ENCODE measurements around the gene TMEM43.
"Not testable (repeated sequence)": the region's sequence is repeated elsewhere in the genome, so short reads cannot be mapped to it uniquely, and the experiment has no call there.

Gene TMEM43

GRCh38 chr3:14124615-14125192, at the start of gene TMEM43, which contains the start of gene CHCHD4:
Gene TMEM43, plus strand, starts transcription at chr3:14125052. Its CDS starts 142 bp downstream, at chr3:14125194.
Gene CHCHD4, minus strand, starts transcription at chr3:14124870. Its CDS starts 194 bp downstream, at chr3:14124676.
- peak; percentile 99 for DNase-seq (ENCODE audit: low read depth)

GRCh38 chr3:14075233-14075632, 49.6 kb upstream of the TMEM43 start:
- DNase-seq (ENCODE audit: low read depth), result not testable (repeated sequence)

- DNase-seq (ENCODE audit: low read depth), result no peak
These were observed 47.5 kb upstream of the TMEM43 start for GRCh38 chr3:14077310-14077709.

GRCh38 chr3:14082108-14082657, 42.7 kb upstream of the TMEM43 start:
- DNase-seq (ENCODE audit: low read depth), result no peak

- not testable (repeated sequence) for DNase-seq (ENCODE audit: low read depth)
These were observed 37.4 kb upstream of the TMEM43 start for GRCh38 chr3:14087461-14087860.

- not testable (repeated sequence) for DNase-seq (ENCODE audit: low read depth)
These were observed 32.9 kb upstream of the TMEM43 start for GRCh38 chr3:14091959-14092358.

GRCh38 chr3:14092464-14092863, 32.4 kb upstream of the TMEM43 start:
- no peak for DNase-seq (ENCODE audit: low read depth)

GRCh38 chr3:14093831-14094230, 31.0 kb upstream of the TMEM43 start:
- no peak for DNase-seq (ENCODE audit: low read depth)

GRCh38 chr3:14096742-14097141, 28.1 kb upstream of the TMEM43 start:
- DNase-seq (ENCODE audit: low read depth), result no peak

- no peak for DNase-seq (ENCODE audit: low read depth)
These were observed 27.0 kb upstream of the TMEM43 start for GRCh38 chr3:14097616-14098391.

- DNase-seq (ENCODE audit: low read depth), result not testable (repeated sequence)
These were observed 15.0 kb upstream of the TMEM43 start for GRCh38 chr3:14109821-14110220.

- DNase-seq (ENCODE audit: low read depth), result no peak
These were observed 14.2 kb upstream of the TMEM43 start for GRCh38 chr3:14110699-14111098.

- DNase-seq (ENCODE audit: low read depth), result no peak
These were observed 10.8 kb upstream of the TMEM43 start for GRCh38 chr3:14113965-14114635.

- no peak for DNase-seq (ENCODE audit: low read depth)
These were observed 7.1 kb upstream of the TMEM43 start for GRCh38 chr3:14117468-14118399.

GRCh38 chr3:14118400-14119381, 6.2 kb upstream of the TMEM43 start:
- DNase-seq (ENCODE audit: low read depth), result no peak

GRCh38 chr3:14119651-14120050, 5.2 kb upstream of the TMEM43 start:
- no peak for DNase-seq (ENCODE audit: low read depth)

- DNase-seq (ENCODE audit: low read depth), result no peak
These were observed 4.5 kb upstream of the TMEM43 start for GRCh38 chr3:14120111-14120920.

- not testable (repeated sequence) for DNase-seq (ENCODE audit: low read depth)
These were observed 3.9 kb upstream of the TMEM43 start for GRCh38 chr3:14120921-14121448.

GRCh38 chr3:14121859-14122258, 3.0 kb upstream of the TMEM43 start:
- DNase-seq (ENCODE audit: low read depth), result no peak

Measured in GM04504 (cell line).